Neuronal stem cell (in vitro differentiated cells): ENCODE data around the gene AACS.

Experiments
- DNase-seq: peaks from one replicate; pipeline ENCODE4 v3.0.0-alpha.2; 2013; ENCODE audit warnings: low spot score
- H2AFZ ChIP-seq: one replicate; pipeline ENCODE4 v1.6.1; 2013; ENCODE audit warnings: mild to moderate bottlenecking, low read length, inconsistent platforms
- H2AK5ac ChIP-seq: 2 replicates; pipeline ENCODE4 v1.6.1; 2013; ENCODE audit warnings: low read depth, mild to moderate bottlenecking, inconsistent platforms, low read length, moderate library complexity, mixed read lengths
- H2BK120ac ChIP-seq: 2 replicates; pipeline ENCODE4 v1.6.1; 2013; ENCODE audit warnings: low read depth, mild to moderate bottlenecking, inconsistent platforms, low read length, moderate library complexity, mixed read lengths
- H2BK12ac ChIP-seq: one replicate; pipeline ENCODE4 v1.6.1; 2013; ENCODE audit warnings: low read length, inconsistent platforms
- H2BK15ac ChIP-seq: 2 replicates; pipeline ENCODE4 v1.6.1; 2013; ENCODE audit warnings: mild to moderate bottlenecking, low read length, inconsistent platforms, mixed read lengths
- H2BK5ac ChIP-seq: one replicate; pipeline ENCODE4 v1.6.1; 2013; ENCODE audit warnings: inconsistent platforms, mild to moderate bottlenecking, low read length, moderate library complexity
- H3K14ac ChIP-seq: one replicate; pipeline ENCODE4 v1.6.1; 2013; ENCODE audit warnings: low read length, inconsistent platforms
- H3K18ac ChIP-seq: 2 replicates; pipeline ENCODE4 v1.6.1; 2013; ENCODE audit warnings: low read length, inconsistent platforms
- H3K23ac ChIP-seq: 2 replicates; pipeline ENCODE4 v1.6.1; 2013; ENCODE audit warnings: low read depth, mild to moderate bottlenecking, mixed read lengths, low read length, inconsistent platforms; ENCODE audit not compliant: poor library complexity
- H3K27ac ChIP-seq: replicated peaks from 3 replicates; pipeline ENCODE4 v1.5.1; 2013; ENCODE audit warnings: low read length, inconsistent platforms
- H3K27me3 ChIP-seq, 3 experiments: 2 replicates each; pipeline ENCODE4 v1.6.1; 2013; ENCODE audit warnings: low read length in 3 of 3, mild to moderate bottlenecking in 2 of 3, inconsistent platforms in 1 of 3, low read depth in 1 of 3, mixed read lengths in 1 of 3, moderate library complexity in 1 of 3; ENCODE audit not compliant: control insufficient read depth in 3 of 3, insufficient read depth in 3 of 3
- H3K36me3 ChIP-seq, 2 donors: replicated peaks in 1 of 2; 2 replicates each; pipeline ENCODE4 v1.6.1; 2013; ENCODE audit warnings: low read length in 2 of 2; ENCODE audit not compliant: control insufficient read depth in 2 of 2, insufficient read depth in 2 of 2
- H3K4ac ChIP-seq: 2 replicates; pipeline ENCODE4 v1.6.1; 2013; ENCODE audit warnings: inconsistent platforms, mild to moderate bottlenecking, low read length, moderate library complexity
- H3K4me1 ChIP-seq, 2 donors: 1 replicate in 1 of 2; 2 replicates in 1 of 2; pipeline ENCODE4 v1.6.1; 2013; ENCODE audit warnings: low read length in 2 of 2, low read depth in 1 of 2; ENCODE audit not compliant: control insufficient read depth in 2 of 2, insufficient read depth in 1 of 2
- H3K4me2 ChIP-seq: one replicate; pipeline ENCODE4 v1.6.1; 2013; ENCODE audit warnings: mild to moderate bottlenecking, low read length, inconsistent platforms; ENCODE audit not compliant: insufficient read depth, poor library complexity, severe bottlenecking
- H3K4me3 ChIP-seq, 2 donors: 2 replicates each; pipeline ENCODE4 v1.5.1; 2013; ENCODE audit warnings: low read length in 2 of 2, mild to moderate bottlenecking in 2 of 2, inconsistent platforms in 1 of 2, moderate library complexity in 1 of 2
- H3K79me1 ChIP-seq: one replicate; pipeline ENCODE4 v1.6.1; 2013; ENCODE audit warnings: low read depth, mild to moderate bottlenecking, inconsistent platforms, low read length, moderate library complexity
- H3K9ac ChIP-seq: one replicate; pipeline ENCODE4 v1.6.1; 2013; ENCODE audit warnings: mild to moderate bottlenecking, low read depth, low read length, inconsistent platforms; ENCODE audit not compliant: poor library complexity
- H3K9me3 ChIP-seq, 2 donors: replicated peaks in 1 of 2; 2 replicates each; pipeline versions ENCODE3 to v1.6.1; 2013; ENCODE audit warnings: low read length in 2 of 2, mild to moderate bottlenecking in 2 of 2, inconsistent platforms in 1 of 2, low read depth in 1 of 2, mixed read lengths in 1 of 2, moderate library complexity in 1 of 2; ENCODE audit not compliant: control insufficient read depth in 2 of 2, insufficient read depth in 1 of 2
- H4K8ac ChIP-seq: one replicate; pipeline ENCODE4 v1.6.1; 2013; ENCODE audit warnings: low read depth, mild to moderate bottlenecking, inconsistent platforms, low read length, moderate library complexity
- H4K91ac ChIP-seq: one replicate; pipeline ENCODE4 v1.6.1; 2013; ENCODE audit warnings: low read length, low read depth, mild to moderate bottlenecking, inconsistent platforms; ENCODE audit not compliant: poor library complexity
- WGBS, 2 donors: extraction: QIAGEN DNeasy Blood & Tissue Kit; methylation state at CpG; one replicate each; pipeline ENCODE4 v1.1.7; 2013; ENCODE audit warnings: missing lambda C conversion rate in 2 of 2, mixed read lengths in 1 of 2; ENCODE audit not compliant: insufficient read length in 2 of 2, insufficient replicate concordance in 1 of 2; ENCODE audit errors: extremely low coverage in 2 of 2; 5-methylcytosine and 5-hydroxymethylcytosine counted together

AACS gene

DNA sequence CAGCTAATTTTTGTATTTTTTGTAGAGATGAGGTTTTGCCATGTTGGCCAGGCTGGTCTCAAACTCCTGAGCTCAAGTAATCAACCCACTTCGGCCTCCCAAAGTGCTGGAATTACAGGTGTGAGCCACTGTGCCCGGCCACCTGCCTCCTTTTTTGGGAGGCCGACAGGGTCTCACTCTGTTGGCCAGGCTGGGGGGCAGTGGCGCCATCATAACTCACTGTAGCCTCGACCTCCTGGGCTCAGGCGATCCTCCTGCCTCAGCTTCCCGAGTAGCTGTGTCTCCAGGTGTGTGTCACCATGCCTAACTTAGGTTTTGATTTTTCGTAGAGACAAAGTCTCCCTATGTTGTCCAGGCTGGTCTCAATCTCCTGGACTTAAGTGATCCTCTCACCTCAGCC lies 70.7 kb downstream of the AACS start:
- H3K4ac ChIP-seq, result no peak overlapping the region
- no peak overlapping the region for H2AFZ ChIP-seq
- H2BK5ac ChIP-seq, result no peak overlapping the region
- no peak overlapping the region for H3K27ac ChIP-seq
- H3K18ac ChIP-seq, result no peak overlapping the region
- WGBS, 2 donors, result no CpG with 5 or more reads among the region's 8 CpGs
- no peak overlapping the region for H3K14ac ChIP-seq
- H2AK5ac ChIP-seq, result no peak overlapping the region
- H3K9ac ChIP-seq, result no peak overlapping the region
- no peak overlapping the region for H4K91ac ChIP-seq
- no peak overlapping the region for H4K8ac ChIP-seq
- peaks cover 2% of the 10 kb centered on the region for H3K79me1 ChIP-seq
- no peak overlapping the region for H2BK12ac ChIP-seq
- H3K4me1 ChIP-seq, result peaks cover 0 to 7% of the 10 kb centered on the region in 2 donors
- H3K36me3 ChIP-seq, result peaks cover 7 to 18% of the 10 kb centered on the region in 2 donors
- no peak for DNase-seq
- H2BK15ac ChIP-seq, result no peak overlapping the region
- no peaks in the 10 kb centered on the region for H3K9me3 ChIP-seq
- H3K27me3 ChIP-seq, result no peaks in the 10 kb centered on the region
- no peak overlapping the region for H2BK120ac ChIP-seq
- no peak overlapping the region for H3K4me3 ChIP-seq
- H3K23ac ChIP-seq, result no peak overlapping the region
- H3K4me2 ChIP-seq, result no peak overlapping the region

DNA sequence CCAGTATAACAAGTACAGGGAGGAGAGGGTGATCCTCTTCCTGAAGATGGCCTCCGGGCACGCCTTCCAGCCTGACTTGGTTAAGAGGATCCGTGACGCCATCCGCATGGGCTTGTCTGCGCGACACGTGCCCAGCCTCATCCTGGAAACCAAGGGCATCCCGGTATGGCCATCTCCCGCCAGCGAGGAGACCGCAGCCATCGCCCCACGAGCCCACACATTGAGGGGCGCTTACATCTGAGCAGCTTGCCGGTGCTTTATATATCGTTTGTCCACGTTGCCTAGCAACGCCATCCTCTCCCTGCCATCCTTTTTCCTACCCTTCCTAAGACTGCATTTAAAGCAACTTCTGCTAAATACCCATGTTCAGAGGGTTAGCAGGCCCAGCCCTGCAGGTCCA lies 71.5 kb downstream of the AACS start:
- peaks cover 0 to 7% of the 10 kb centered on the region in 2 donors for H3K4me1 ChIP-seq
- no peak overlapping the region for H3K27ac ChIP-seq
- peak overlapping the region; percentile 59 for H2BK5ac ChIP-seq
- H3K4me2 ChIP-seq, result no peak overlapping the region
- H2BK15ac ChIP-seq, result no peak overlapping the region
- peak overlapping the region; percentile 72 for H3K14ac ChIP-seq
- no peak overlapping the region for H2AFZ ChIP-seq
- WGBS, 2 donors, result no CpG with 5 or more reads among the region's 19 CpGs
- peak overlapping the region; percentile 8 for H3K18ac ChIP-seq
- H2BK120ac ChIP-seq, result no peak overlapping the region
- H3K9ac ChIP-seq, result peak overlapping the region; percentile 30
- no peak overlapping the region for H4K91ac ChIP-seq
- no peak overlapping the region for H3K4me3 ChIP-seq
- peak overlapping the region; percentile 68 for H3K23ac ChIP-seq
- H3K36me3 ChIP-seq, result peaks cover 7 to 18% of the 10 kb centered on the region in 2 donors
- H3K9me3 ChIP-seq, result no peaks in the 10 kb centered on the region
- H3K79me1 ChIP-seq, result peaks cover 2% of the 10 kb centered on the region
- no peak overlapping the region for H2AK5ac ChIP-seq
- no peak for DNase-seq
- peak overlapping the region; percentile 25 for H4K8ac ChIP-seq
- peak overlapping the region; percentile 84 for H2BK12ac ChIP-seq
- no peak overlapping the region for H3K4ac ChIP-seq
- no peaks in the 10 kb centered on the region for H3K27me3 ChIP-seq

DNA sequence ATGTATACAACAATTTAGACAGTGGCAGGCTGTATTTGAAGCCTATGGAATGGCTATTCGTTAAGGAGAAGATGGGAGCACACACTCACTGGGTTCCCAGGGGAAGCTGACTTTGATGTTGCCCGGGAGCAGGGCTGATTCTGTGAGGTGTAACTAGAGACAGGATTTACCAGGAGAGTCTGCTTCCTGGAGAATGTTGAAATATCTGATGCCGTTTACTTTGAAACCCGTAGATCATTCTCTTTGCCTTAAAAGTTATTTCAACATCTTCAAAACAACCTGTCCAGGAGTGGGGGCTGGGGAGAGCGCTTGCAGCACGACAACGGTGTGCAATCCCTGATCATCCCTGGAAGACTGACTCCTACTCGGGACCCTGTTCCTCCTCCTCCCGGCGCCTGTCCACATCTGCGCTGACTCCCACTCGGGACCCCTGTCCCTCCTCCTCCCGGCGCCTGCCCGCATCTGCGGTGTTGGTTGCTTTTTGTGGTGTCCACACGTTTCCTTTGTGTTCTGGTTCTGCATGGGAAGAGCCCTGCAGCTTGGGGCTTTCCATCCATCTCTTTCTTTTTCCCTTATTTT lies 72.6 kb downstream of the AACS start:
- Histone ChIP-seq H3K4me1 (peaks cover 0 to 7% of the 10 kb centered on the region in 2 donors), H3K23ac (no peak overlapping the region), H2AK5ac (no peak overlapping the region), H3K14ac (no peak overlapping the region), H3K27ac (no peak overlapping the region), H3K18ac (peak overlapping the region; percentile 63), H4K91ac (no peak overlapping the region), H2BK12ac (no peak overlapping the region), H2BK5ac (no peak overlapping the region), H2AFZ (no peak overlapping the region), H4K8ac (no peak overlapping the region), H3K36me3 (peaks cover 7 to 18% of the 10 kb centered on the region in 2 donors), H2BK15ac (no peak overlapping the region), H3K9me3 (no peaks in the 10 kb centered on the region), H3K4me2 (no peak overlapping the region), H3K27me3 (no peaks in the 10 kb centered on the region), H3K79me1 (peaks cover 2% of the 10 kb centered on the region), H3K4ac (no peak overlapping the region), H3K9ac (no peak overlapping the region), H3K4me3 (no peak overlapping the region), H2BK120ac (no peak overlapping the region)
- no peak for DNase-seq
- no CpG with 5 or more reads among the region's 17 CpGs for WGBS, 2 donors

DNA sequence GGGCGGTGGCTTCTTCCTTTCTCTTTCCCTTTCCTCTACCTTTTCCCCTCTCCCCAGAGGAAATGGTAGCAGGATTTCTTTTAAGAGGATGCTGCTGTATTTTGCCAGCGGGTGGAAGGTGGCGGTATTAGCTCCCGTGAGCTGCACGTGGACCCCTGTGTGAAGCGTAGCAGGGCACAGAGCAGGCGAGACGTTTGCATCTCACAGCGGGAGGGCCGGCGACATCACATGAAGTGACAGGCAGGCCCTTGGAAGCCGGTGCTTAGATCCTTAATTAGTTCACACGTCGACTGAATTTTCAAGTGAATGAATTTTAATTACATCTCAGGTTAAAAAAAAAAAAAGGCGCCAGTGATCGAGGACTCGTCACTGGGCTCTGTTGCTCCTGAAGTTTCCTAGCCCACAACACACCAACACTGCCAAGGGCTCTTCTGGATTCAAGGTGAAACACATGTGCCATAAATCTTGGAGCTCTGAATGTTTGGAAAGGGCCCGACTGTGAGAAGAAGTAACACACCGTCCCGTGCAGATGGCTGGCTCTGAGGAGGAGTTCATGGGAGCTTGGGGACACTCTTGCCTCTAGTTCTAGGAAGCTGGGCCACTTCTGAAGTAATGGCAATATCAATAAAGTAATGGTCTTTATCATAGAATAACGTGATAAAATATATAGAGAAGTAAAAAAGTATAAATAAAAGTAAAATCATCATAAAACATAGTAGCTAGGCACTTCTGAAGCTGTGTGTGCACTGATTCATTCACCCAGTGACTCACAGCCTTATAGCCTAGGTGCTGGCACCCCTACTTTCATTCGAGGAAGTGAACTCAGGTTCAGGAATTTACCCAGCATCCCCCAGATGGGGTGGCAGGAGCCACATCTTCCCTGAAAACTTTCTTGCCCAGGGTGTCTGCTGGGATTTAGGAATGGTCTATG lies 75.3 kb downstream of the AACS start:
- Histone ChIP-seq H3K79me1 (peaks cover 2% of the 10 kb centered on the region), H3K4me3 (no peak overlapping the region), H3K14ac (no peak overlapping the region), H3K18ac (no peak overlapping the region), H3K9me3 (no peaks in the 10 kb centered on the region), H2BK5ac (no peak overlapping the region), H2BK12ac (no peak overlapping the region), H3K27ac (no peak overlapping the region), H2AFZ (no peak overlapping the region), H4K8ac (no peak overlapping the region), H2BK15ac (no peak overlapping the region), H3K4ac (no peak overlapping the region), H3K36me3 (peaks cover 2 to 6% of the 10 kb centered on the region in 2 donors), H3K23ac (no peak overlapping the region), H3K27me3 (no peaks in the 10 kb centered on the region), H2BK120ac (no peak overlapping the region), H2AK5ac (no peak overlapping the region), H3K4me2 (no peak overlapping the region), H4K91ac (no peak overlapping the region), H3K4me1 (peaks cover 0 to 7% of the 10 kb centered on the region in 2 donors), H3K9ac (no peak overlapping the region)
- peak; percentile 18 for DNase-seq
- WGBS, 2 donors, result no CpG with 5 or more reads among the region's 22 CpGs
